WTC11 (cell line): ENCODE data around the gene SMIM24. TPM values are rescaled to one million over a fixed set of nuclear protein-coding genes. Genes with fewer than 3 reads are reported as not detected.

ENCODE experiments used
- ATAC-seq: fragments of 200-7000 bp; cut with Tn5 transposase; 2 replicates; pipeline ENCODE4 v1.10.0; 2021; ENCODE audit warnings: mild to moderate bottlenecking, moderate library complexity
- CTCF ChIA-PET: fragments of 300-600 bp; sonication (Branson Sonifier 250); formaldehyde crosslinking; loops from one replicate; lab custom pipeline; 2021; ENCODE audit warnings: antibody characterized with exemption; lab: Charles Lee
- POLR2A ChIA-PET: fragments of 350-600 bp; sonication (Branson Sonifier 250); formaldehyde crosslinking; loops from one replicate; lab custom pipeline; 2021; ENCODE audit warnings: antibody characterized with exemption; lab: Charles Lee
- DNase-seq: peaks from one replicate; pipeline ENCODE4 v3.0.0; 2021; ENCODE audit warnings: low spot score
- H3K27ac Mint-ChIP-seq: 2 replicates; pipeline ENCODE4 v1.8.0; 2021; ENCODE audit warnings: mixed read lengths
- H3K27me3 Mint-ChIP-seq: 2 replicates; pipeline ENCODE4 v1.8.0; 2021; ENCODE audit warnings: low read depth, mild to moderate bottlenecking, moderate library complexity, mixed read lengths
- H3K36me3 Mint-ChIP-seq: 2 replicates; pipeline ENCODE4 v1.8.0; 2021; ENCODE audit warnings: mixed read lengths
- H3K4me1 Mint-ChIP-seq: 2 replicates; pipeline ENCODE4 v1.8.0; 2022; ENCODE audit warnings: mixed read lengths
- H3K4me3 Mint-ChIP-seq: 2 replicates; pipeline ENCODE4 v1.8.0; 2021; ENCODE audit warnings: mild to moderate bottlenecking, moderate library complexity, mixed read lengths
- H3K9me3 Mint-ChIP-seq: 2 replicates; pipeline ENCODE4 v1.8.0; 2021; ENCODE audit warnings: mixed read lengths
- ETV6 ChIP-seq: sonication (generic); formaldehyde crosslinking; IDR thresholded peaks from 2 replicates; pipeline ENCODE4 v1.8.1; 2022; ENCODE audit warnings: mild to moderate bottlenecking, missing genetic modification reagents
- GRHL2 ChIP-seq: fragments of 250-450 bp; sonication (Bioruptor Pico); IDR thresholded peaks from 2 replicates; pipeline ENCODE4 v1.8.0; 2022; ENCODE audit warnings: mild to moderate bottlenecking, moderate library complexity; ENCODE audit not compliant: insufficient replicate concordance, severe bottlenecking
- HMGA2 ChIP-seq: fragments of 250-450 bp; sonication (Bioruptor Pico); IDR thresholded peaks from 2 replicates; pipeline ENCODE4 v1.4.0; 2021; ENCODE audit warnings: mild to moderate bottlenecking, moderate library complexity
- HMGXB4 ChIP-seq: sonication (generic); formaldehyde crosslinking; IDR thresholded peaks from 2 replicates; pipeline ENCODE4 v1.8.1; 2023; ENCODE audit warnings: mild to moderate bottlenecking, moderate library complexity, missing genetic modification reagents
- MLX ChIP-seq: sonication (generic); formaldehyde crosslinking; IDR thresholded peaks from 2 replicates; pipeline ENCODE4 v1.8.1; 2023; ENCODE audit warnings: mild to moderate bottlenecking, missing genetic modification reagents, moderate library complexity
- MXD4 ChIP-seq: fragments of 250-450 bp; sonication (Bioruptor Pico); IDR thresholded peaks from 2 replicates; pipeline ENCODE4 v1.8.0; 2021; ENCODE audit warnings: mild to moderate bottlenecking, moderate library complexity, borderline replicate concordance
- PREB ChIP-seq: sonication (generic); formaldehyde crosslinking; IDR thresholded peaks from 2 replicates; pipeline ENCODE4 v1.8.1; 2022; ENCODE audit warnings: mild to moderate bottlenecking, missing genetic modification reagents, moderate library complexity, borderline replicate concordance
- SMAD3 ChIP-seq: sonication (generic); formaldehyde crosslinking; IDR thresholded peaks from 2 replicates; pipeline ENCODE4 v1.8.0; 2022; ENCODE audit warnings: missing genetic modification reagents, mild to moderate bottlenecking, borderline replicate concordance
- TEAD1 ChIP-seq: sonication (generic); formaldehyde crosslinking; IDR thresholded peaks from 2 replicates; pipeline ENCODE4 v1.8.0; 2022; ENCODE audit warnings: mild to moderate bottlenecking, missing genetic modification reagents
- USF1 ChIP-seq: sonication (generic); formaldehyde crosslinking; IDR thresholded peaks from 2 replicates; pipeline ENCODE4 v1.8.0; 2022; ENCODE audit warnings: mild to moderate bottlenecking, missing genetic modification reagents
- ZBTB21 ChIP-seq: sonication (generic); formaldehyde crosslinking; IDR thresholded peaks from 2 replicates; pipeline ENCODE4 v1.8.1; 2023; ENCODE audit warnings: mild to moderate bottlenecking, missing genetic modification reagents, borderline replicate concordance
- ZBTB43 ChIP-seq: sonication (generic); formaldehyde crosslinking; IDR thresholded peaks from 2 replicates; pipeline ENCODE4 v1.8.1; 2023; ENCODE audit warnings: mild to moderate bottlenecking, missing genetic modification reagents
- ZMAT4 ChIP-seq: fragments of 250-450 bp; sonication (Bioruptor Pico); IDR thresholded peaks from 2 replicates; pipeline ENCODE4 v1.9.0; 2021; ENCODE audit warnings: mild to moderate bottlenecking
- ZNF121 ChIP-seq: sonication (generic); formaldehyde crosslinking; IDR thresholded peaks from 2 replicates; pipeline ENCODE4 v1.8.0; 2023; ENCODE audit warnings: missing genetic modification reagents
- ZNF281 ChIP-seq: sonication (generic); formaldehyde crosslinking; IDR thresholded peaks from 2 replicates; pipeline ENCODE4 v1.8.0; 2023; ENCODE audit warnings: mild to moderate bottlenecking, missing genetic modification reagents
- ZNF317 ChIP-seq: sonication (generic); formaldehyde crosslinking; IDR thresholded peaks from 2 replicates; pipeline ENCODE4 v1.8.1; 2023; ENCODE audit warnings: low read depth, mild to moderate bottlenecking, moderate library complexity, missing genetic modification reagents, borderline replicate concordance
- ZNF396 ChIP-seq: fragments of 250-450 bp; sonication (Bioruptor Pico); IDR thresholded peaks from 2 replicates; pipeline ENCODE4 v1.8.0; 2021; ENCODE audit warnings: mild to moderate bottlenecking, moderate library complexity, borderline replicate concordance
- ZNF423 ChIP-seq: fragments of 250-450 bp; sonication (Bioruptor Pico); IDR thresholded peaks from 2 replicates; pipeline ENCODE4 v2.1.2; 2022; ENCODE audit warnings: mild to moderate bottlenecking, moderate library complexity
- ZNF425 ChIP-seq: fragments of 250-450 bp; sonication (Bioruptor Pico); conservative IDR thresholded peaks from 2 replicates; pipeline ENCODE4 v1.9.0; 2021; ENCODE audit warnings: mild to moderate bottlenecking
- ZSCAN18 ChIP-seq: fragments of 250-450 bp; sonication (Bioruptor Pico); IDR thresholded peaks from 2 replicates; pipeline ENCODE4 v2.1.2; 2022; ENCODE audit warnings: mild to moderate bottlenecking, moderate library complexity
- total RNA-seq: library from RNA; stranded (reverse); gene quantifications from 3 replicates; pipeline ENCODE4 v1.2.3, GENCODE V29; 2021

Gene SMIM24
- total RNA-seq, 1 experiment from 2014 or later = 2.8 TPM

GRCh38 chr19:3434630-3435553, 45.4 kb downstream of the SMIM24 start:
- peak; percentile 90 for ATAC-seq
- H3K9me3 Mint-ChIP-seq = 0 out of 2 replicates have a peak, but pooled peaks cover 6% of the 10 kb centered on the region
- H3K27ac Mint-ChIP-seq = peak overlapping the region; percentile 99
- peaks cover 5% of the 10 kb centered on the region; the same call in 1 of the 2 replicates for H3K27me3 Mint-ChIP-seq
- H3K4me1 Mint-ChIP-seq = peaks cover 9% of the 10 kb centered on the region
- no peaks in the 10 kb centered on the region for H3K36me3 Mint-ChIP-seq
- DNase-seq = peak; percentile 97
- ChIA-PET POLR2A (interaction anchor here (1.0 to 1.5 kb wide), 2 partner anchors 23 to 70 kb away, joined by 3 to 5 read pairs; no protein-coding TSS in a partner anchor), CTCF (interaction anchor here (1.0 to 1.3 kb wide), 3 partner anchors 50 to 130 kb away, joined by 3 to 5 read pairs (median 4); no protein-coding TSS in a partner anchor)
- peak overlapping the region; percentile 96 for H3K4me3 Mint-ChIP-seq
- 0 out of 2 replicates have a peak, but pooled peaks have one; percentile 46 for TF ChIP-seq TEAD1 (CRISPR knock-in tag)
- TF ChIP-seq MXD4 = no peak
- TF ChIP-seq HMGXB4 (CRISPR knock-in tag) = peak; percentile 58; the same call in 1 of the 2 replicates
- no peak for TF ChIP-seq ZNF396 (CRISPR knock-in tag)
- TF ChIP-seq ZNF281 = no peak
- peak; percentile 40; the same call in 1 of the 2 replicates for TF ChIP-seq USF1
- no peak for TF ChIP-seq ZNF121 (CRISPR knock-in tag)
- TF ChIP-seq PREB (CRISPR knock-in tag) = no peak
- TF ChIP-seq ZNF425 (CRISPR knock-in tag) = no peak
- TF ChIP-seq ETV6 (CRISPR knock-in tag) = peak; percentile 68
- no peak for TF ChIP-seq HMGA2 (CRISPR knock-in tag)
- TF ChIP-seq MLX (CRISPR knock-in tag) = no peak
- 0 out of 2 replicates have a peak, but pooled peaks have one; percentile 29 for TF ChIP-seq ZMAT4 (CRISPR knock-in tag)
- TF ChIP-seq ZNF317 (CRISPR knock-in tag) = no peak
- 0 out of 2 replicates have a peak, but pooled peaks have one; percentile 14 for TF ChIP-seq SMAD3
- no peak for TF ChIP-seq GRHL2 (CRISPR knock-in tag)
- TF ChIP-seq ZBTB43 (CRISPR knock-in tag) = no peak
- no peak for TF ChIP-seq ZBTB21 (CRISPR knock-in tag)
- TF ChIP-seq ZSCAN18 (CRISPR knock-in tag) = peak; percentile 12; the same call in 1 of the 2 replicates
- no peak for TF ChIP-seq ZNF423 (CRISPR knock-in tag)
